K562 (cell line): ENCODE measurements around the gene WDR55. TPM values are rescaled to one million over a fixed set of nuclear protein-coding genes. Genes with fewer than 3 reads are reported as not detected.

Experiments
- CAMTA2 ChIP-seq: fragments of 250-450 bp; sonication (Bioruptor Pico); conservative IDR thresholded peaks from 2 replicates; pipeline ENCODE4 v1.5.1; 2022
- CBX1 ChIP-seq: sonication (generic); IDR thresholded peaks from 2 replicates; pipeline ENCODE4 v1.6.1; 2016; ENCODE audit warnings: antibody characterized with exemption, low read depth, mild to moderate bottlenecking
- CCNT2 ChIP-seq: IDR thresholded peaks from 2 replicates; pipeline ENCODE4 v1.6.1; 2011; ENCODE audit warnings: borderline replicate concordance, low read depth, mild to moderate bottlenecking, moderate library complexity, mixed read lengths, low read length; ENCODE audit not compliant: insufficient read length; ENCODE audit errors: extremely low read depth
- FOXJ2 ChIP-seq: fragments of 200-800 bp; sonication (Bioruptor generic); IDR thresholded peaks from 2 replicates; pipeline ENCODE4 v1.6.1; 2016; ENCODE audit warnings: missing genetic modification characterization, missing compliant biosample characterization
- FUS ChIP-seq: fragments of 200-400 bp; formaldehyde crosslinking; optimal IDR thresholded peaks from 2 replicates; pipeline ENCODE3; 2017; ENCODE audit warnings: low read depth, low read length
- HDAC3 ChIP-seq: fragments of 450-650 bp; IDR thresholded peaks from 2 replicates; pipeline ENCODE4 v1.6.1; 2018; ENCODE audit warnings: borderline replicate concordance, mild to moderate bottlenecking, moderate library complexity; ENCODE audit not compliant: partially characterized antibody
- HEY1 ChIP-seq: fragments of 250-450 bp; sonication (Bioruptor Pico); IDR thresholded peaks from 2 replicates; pipeline ENCODE4 v1.5.0; 2020; ENCODE audit warnings: mild to moderate bottlenecking, moderate library complexity, borderline replicate concordance
- HMGXB4 ChIP-seq: sonication (generic); formaldehyde crosslinking; IDR thresholded peaks from 2 replicates; pipeline ENCODE4 v1.8.1; 2023; ENCODE audit warnings: mild to moderate bottlenecking, missing genetic modification reagents
- HNRNPL ChIP-seq: fragments of 200-400 bp; formaldehyde crosslinking; IDR thresholded peaks from 2 replicates; pipeline ENCODE4 v1.6.1; 2017; ENCODE audit warnings: low read depth, mild to moderate bottlenecking, low read length
- MAFK ChIP-seq: IDR thresholded peaks from 2 replicates; pipeline ENCODE4 v1.6.1; 2011; ENCODE audit warnings: low read length, improper control_type of control experiment
- NCOA2 ChIP-seq, 2 experiments: fragments of 450-650 bp; IDR thresholded peaks; 2 replicates each; pipeline ENCODE4 v1.6.1; 2018; ENCODE audit warnings: mild to moderate bottlenecking in 2 of 2, moderate library complexity in 1 of 2; ENCODE audit not compliant: partially characterized antibody in 2 of 2
- NFIX ChIP-seq: fragments of 250-450 bp; sonication (Bioruptor Pico); IDR thresholded peaks from 2 replicates; pipeline ENCODE4 v1.4.0; 2020; ENCODE audit warnings: low read depth, mild to moderate bottlenecking, moderate library complexity
- OTX1 ChIP-seq: fragments of 450-650 bp; formaldehyde crosslinking; IDR thresholded peaks from 2 replicates; pipeline ENCODE4 v1.4.0; 2022; ENCODE audit warnings: mild to moderate bottlenecking
- PHF21A ChIP-seq: fragments of 450-650 bp; IDR thresholded peaks from 2 replicates; pipeline ENCODE4 v1.6.1; 2017; ENCODE audit warnings: low read depth, borderline replicate concordance
- POLR2AphosphoS2 ChIP-seq: IDR thresholded peaks from 2 replicates; pipeline ENCODE4 v1.6.1; 2012; ENCODE audit warnings: low read length, improper control_type of control experiment
- PTBP1 ChIP-seq: fragments of 200-400 bp; formaldehyde crosslinking; IDR thresholded peaks from 2 replicates; pipeline ENCODE4 v1.6.1; 2017; ENCODE audit warnings: low read depth, low read length
- SAFB2 ChIP-seq: fragments of 200-400 bp; formaldehyde crosslinking; IDR thresholded peaks from 2 replicates; pipeline ENCODE4 v1.6.1; 2018; ENCODE audit warnings: borderline replicate concordance, low read length, low read depth, moderate library complexity; ENCODE audit not compliant: severe bottlenecking
- SLC30A9 ChIP-seq: fragments of 250-450 bp; sonication (Bioruptor Pico); IDR thresholded peaks from 2 replicates; pipeline ENCODE4 v1.8.0; 2022; ENCODE audit warnings: mild to moderate bottlenecking, moderate library complexity
- SRSF9 ChIP-seq: fragments of 200-400 bp; formaldehyde crosslinking; IDR thresholded peaks from 2 replicates; pipeline ENCODE4 v1.6.1; 2017; ENCODE audit warnings: low read depth, low read length, borderline replicate concordance
- ZBTB17 ChIP-seq: fragments of 450-650 bp; formaldehyde crosslinking; IDR thresholded peaks from 2 replicates; pipeline ENCODE4 v1.4.0; 2020; ENCODE audit warnings: mild to moderate bottlenecking
- ZBTB49 ChIP-seq: sonication (generic); formaldehyde crosslinking; IDR thresholded peaks from 2 replicates; pipeline ENCODE4 v1.8.0; 2022; ENCODE audit warnings: missing genetic modification reagents, mild to moderate bottlenecking, borderline replicate concordance
- ZNF3 ChIP-seq: fragments of 250-450 bp; sonication (Bioruptor Pico); IDR thresholded peaks from 2 replicates; pipeline ENCODE4 v1.5.0; 2021; ENCODE audit warnings: mild to moderate bottlenecking, moderate library complexity
- ZNF354B ChIP-seq: fragments of 250-450 bp; sonication (Bioruptor Pico); IDR thresholded peaks from 2 replicates; pipeline ENCODE4 v1.4.0; 2020
- ZNF76 ChIP-seq: fragments of 250-450 bp; sonication (Bioruptor Pico); IDR thresholded peaks from 2 replicates; pipeline ENCODE4 v1.4.0; 2020; ENCODE audit warnings: mild to moderate bottlenecking, moderate library complexity, borderline replicate concordance
- polyA plus RNA-seq, 8 experiments: library from polyadenylated mRNA; depleted of rRNA in 4 of 8; stranded (reverse) in 5 of 8; unstranded in 3 of 8; fragments of >200 nt; fragmentation: Nextera tagmentation in 2 of 8; fragmentation: Illumina TruSeq in 1 of 8; extraction: Ambion mirVana in 2 of 8; extraction: Trizol in 1 of 8; gene quantifications; 2 replicates each; pipeline versions ENCODE4 v1.2.1 to v1.2.3, GENCODE V29; 2011 to 2014; ENCODE audit warnings: inconsistent platforms in 1 of 8, missing spikeins in 1 of 8
- total RNA-seq, 7 experiments: library from RNA; depleted of rRNA in 6 of 7; stranded (reverse); fragments of >200 nt in 6 of 7; fragmentation: Illumina TruSeq in 2 of 7; extraction: Trizol in 2 of 7; gene quantifications; 2 replicates each; pipeline versions ENCODE4 v1.2.1 to v1.2.3, GENCODE V29; 2011 to 2021; ENCODE audit warnings: low replicate concordance in 1 of 7
- TF ChIP-seq, protein P1 (sequence below): sonication (generic); formaldehyde crosslinking; IDR thresholded peaks from 2 replicates; pipeline ENCODE4 v1.8.0; 2022; ENCODE audit warnings: missing genetic modification reagents, mild to moderate bottlenecking, moderate library complexity, borderline replicate concordance

The WDR55 gene
- total and polyA plus RNA-seq, 9 of the 15 experiments (the other 6 are each of a cell fraction or from before 2014, with no cell fraction given): 5.2 to 45.0 (median 29.3) TPM

GRCh38 chr5:140639148-140639981, 25.3 kb upstream of the WDR55 start, which contains the start of gene TMCO6 (continued):
- TF ChIP-seq HMGXB4 (no peak), SAFB2 (no peak), CCNT2 (peak; percentile 87), ZBTB17 (no peak; the same call in 1 of the 2 replicates), SRSF9 (no peak), ZNF3 (CRISPR knock-in tag) (no peak), PTBP1 (no peak), NCOA2 (IDR thresholded peaks at IDR 0.05; ENCODE audit: partially characterized antibody in 2 of 2) (no peak), HEY1 (CRISPR knock-in tag) (no peak), OTX1 (CRISPR knock-in tag) (no peak), ZNF76 (CRISPR knock-in tag) (no peak), FUS (no peak), CAMTA2 (CRISPR knock-in tag) (no peak), SLC30A9 (CRISPR knock-in tag) (no peak), MAFK (0 out of 2 replicates have a peak, but pooled peaks have one; percentile 4), FOXJ2 (tag) (no peak), HDAC3 (no peak), CBX1 (peak; percentile 62; the same call in 1 of the 2 replicates), POLR2AphosphoS2 (no peak), PHF21A (no peak), ZBTB49 (CRISPR knock-in tag) (no peak), ZNF354B (CRISPR knock-in tag) (no peak), NFIX (CRISPR knock-in tag) (no peak), HNRNPL (no peak)
- TF ChIP-seq, protein P1, sequence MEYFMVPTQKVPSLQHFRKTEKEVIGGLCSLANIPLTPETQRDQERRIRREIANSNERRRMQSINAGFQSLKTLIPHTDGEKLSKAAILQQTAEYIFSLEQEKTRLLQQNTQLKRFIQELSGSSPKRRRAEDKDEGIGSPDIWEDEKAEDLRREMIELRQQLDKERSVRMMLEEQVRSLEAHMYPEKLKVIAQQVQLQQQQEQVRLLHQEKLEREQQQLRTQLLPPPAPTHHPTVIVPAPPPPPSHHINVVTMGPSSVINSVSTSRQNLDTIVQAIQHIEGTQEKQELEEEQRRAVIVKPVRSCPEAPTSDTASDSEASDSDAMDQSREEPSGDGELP: peak; percentile 88
